Cardiac muscle cell (in vitro differentiated cells and primary cell): ENCODE results near the gene FOXK1. TPM values are rescaled to one million over a fixed set of nuclear protein-coding genes. Genes with fewer than 3 reads are reported as not detected.

Experiments
- DNase-seq, 2 donors: peaks; one replicate each; pipeline versions ENCODE4 v3.0.0 to v3.0.0-alpha.2; 2010 to 2017; ENCODE audit warnings: low read depth in 1 of 2, low spot score in 1 of 2
- H3K27ac ChIP-seq: fragments of 200-600 bp; sonication (generic); 2 replicates; pipeline ENCODE4 v1.5.1; 2016
- H3K27me3 ChIP-seq: fragments of 200-600 bp; sonication (generic); 2 replicates; pipeline ENCODE4 v1.6.0; 2016; ENCODE audit warnings: control low read depth
- H3K36me3 ChIP-seq: fragments of 200-600 bp; sonication (generic); 2 replicates; pipeline ENCODE4 v1.5.1; 2016; ENCODE audit warnings: control low read depth
- H3K4me1 ChIP-seq: fragments of 200-600 bp; sonication (generic); 2 replicates; pipeline ENCODE4 v1.8.1; 2017; ENCODE audit warnings: low read depth, mild to moderate bottlenecking, mixed run types
- H3K4me3 ChIP-seq: fragments of 200-600 bp; sonication (generic); 2 replicates; pipeline ENCODE4 v1.5.1; 2016; ENCODE audit warnings: mild to moderate bottlenecking
- H3K9me3 ChIP-seq: fragments of 200-600 bp; sonication (generic); 2 replicates; pipeline ENCODE4 v1.5.1; 2017; ENCODE audit warnings: low read depth, mild to moderate bottlenecking, control low read depth
- polyA plus RNA-seq: library from polyadenylated mRNA; unstranded; fragments of >200 nt; fragmentation: Nextera tagmentation; extraction: Ambion mirVana; gene quantifications from 2 replicates; pipeline ENCODE4 v1.2.1, GENCODE V29; 2016
- total RNA-seq: library from RNA; depleted of rRNA; stranded (reverse); fragments of >200 nt; gene quantifications from 2 replicates; pipeline ENCODE4 v1.2.3, GENCODE V29; 2016
- TF ChIP-seq, protein P1 (sequence below): IDR thresholded peaks from 2 replicates; pipeline ENCODE4 v1.5.1; 2012; ENCODE audit warnings: low read depth, mild to moderate bottlenecking, low read length

Gene FOXK1
- total and polyA plus RNA-seq, 2 experiments from 2014 or later = 8.7 to 55.0 TPM

DNA sequence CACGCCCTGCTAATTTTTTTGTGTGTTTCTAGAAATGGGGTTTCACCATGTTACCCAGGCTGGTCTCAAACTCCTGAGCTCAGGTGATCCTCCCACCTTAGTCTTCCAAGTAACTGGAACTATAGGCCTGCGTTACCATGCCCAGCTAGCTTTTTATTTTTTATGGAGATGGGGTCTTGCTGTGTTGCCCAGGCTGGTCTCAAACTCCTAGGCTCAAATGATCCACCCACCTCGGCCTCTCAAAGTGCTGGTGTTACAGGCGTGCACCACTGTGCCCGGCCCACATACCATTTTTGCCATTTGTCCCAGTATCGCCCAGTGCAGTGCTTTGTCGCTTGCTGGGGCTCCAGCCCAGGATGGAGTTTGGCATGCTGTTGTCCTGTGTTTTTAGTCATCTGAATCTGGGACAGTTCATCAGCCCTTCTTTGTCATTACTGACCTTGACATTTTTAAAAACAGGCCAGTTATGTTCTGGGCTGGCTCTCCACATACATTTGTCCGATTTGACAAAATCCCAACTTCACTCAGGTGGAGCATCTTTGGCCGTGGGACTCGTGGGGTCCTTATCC, 16.7 kb downstream of the FOXK1 start:
- H3K36me3 ChIP-seq = no peaks in the 10 kb centered on the region
- H3K4me1 ChIP-seq = no peaks in the 10 kb centered on the region
- DNase-seq = no peak
- H3K27me3 ChIP-seq = no peaks in the 10 kb centered on the region
- no peak overlapping the region for H3K27ac ChIP-seq
- H3K9me3 ChIP-seq = no peaks in the 10 kb centered on the region
- TF ChIP-seq, protein P1, sequence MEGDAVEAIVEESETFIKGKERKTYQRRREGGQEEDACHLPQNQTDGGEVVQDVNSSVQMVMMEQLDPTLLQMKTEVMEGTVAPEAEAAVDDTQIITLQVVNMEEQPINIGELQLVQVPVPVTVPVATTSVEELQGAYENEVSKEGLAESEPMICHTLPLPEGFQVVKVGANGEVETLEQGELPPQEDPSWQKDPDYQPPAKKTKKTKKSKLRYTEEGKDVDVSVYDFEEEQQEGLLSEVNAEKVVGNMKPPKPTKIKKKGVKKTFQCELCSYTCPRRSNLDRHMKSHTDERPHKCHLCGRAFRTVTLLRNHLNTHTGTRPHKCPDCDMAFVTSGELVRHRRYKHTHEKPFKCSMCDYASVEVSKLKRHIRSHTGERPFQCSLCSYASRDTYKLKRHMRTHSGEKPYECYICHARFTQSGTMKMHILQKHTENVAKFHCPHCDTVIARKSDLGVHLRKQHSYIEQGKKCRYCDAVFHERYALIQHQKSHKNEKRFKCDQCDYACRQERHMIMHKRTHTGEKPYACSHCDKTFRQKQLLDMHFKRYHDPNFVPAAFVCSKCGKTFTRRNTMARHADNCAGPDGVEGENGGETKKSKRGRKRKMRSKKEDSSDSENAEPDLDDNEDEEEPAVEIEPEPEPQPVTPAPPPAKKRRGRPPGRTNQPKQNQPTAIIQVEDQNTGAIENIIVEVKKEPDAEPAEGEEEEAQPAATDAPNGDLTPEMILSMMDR = no peak
- H3K4me3 ChIP-seq = no peak overlapping the region

DNA sequence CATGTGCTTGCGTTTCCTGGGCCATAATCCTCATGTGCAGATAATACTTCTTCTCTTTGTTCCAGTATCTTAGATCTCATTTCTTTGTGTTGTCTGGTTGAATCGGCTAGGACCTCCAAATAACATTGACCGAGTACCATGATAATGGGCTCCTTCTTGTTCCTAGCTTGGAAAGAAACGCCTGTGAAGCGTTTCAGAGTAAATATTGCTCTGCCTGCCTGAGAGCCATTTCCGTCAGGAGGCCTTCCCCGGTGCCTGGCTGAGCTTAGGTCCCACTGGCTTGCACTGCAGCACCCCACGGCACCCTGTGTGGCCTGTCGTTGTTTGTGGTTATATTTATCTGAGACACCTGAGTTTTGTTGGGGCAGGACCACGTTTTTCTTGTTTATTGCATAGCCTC, 17.7 kb downstream of the FOXK1 start:
- Histone ChIP-seq H3K4me3 (no peak overlapping the region), H3K4me1 (no peaks in the 10 kb centered on the region), H3K27me3 (no peaks in the 10 kb centered on the region), H3K9me3 (no peaks in the 10 kb centered on the region), H3K27ac (no peak overlapping the region), H3K36me3 (no peaks in the 10 kb centered on the region)
- no peak for DNase-seq
- TF ChIP-seq, protein P1 = no peak

DNA sequence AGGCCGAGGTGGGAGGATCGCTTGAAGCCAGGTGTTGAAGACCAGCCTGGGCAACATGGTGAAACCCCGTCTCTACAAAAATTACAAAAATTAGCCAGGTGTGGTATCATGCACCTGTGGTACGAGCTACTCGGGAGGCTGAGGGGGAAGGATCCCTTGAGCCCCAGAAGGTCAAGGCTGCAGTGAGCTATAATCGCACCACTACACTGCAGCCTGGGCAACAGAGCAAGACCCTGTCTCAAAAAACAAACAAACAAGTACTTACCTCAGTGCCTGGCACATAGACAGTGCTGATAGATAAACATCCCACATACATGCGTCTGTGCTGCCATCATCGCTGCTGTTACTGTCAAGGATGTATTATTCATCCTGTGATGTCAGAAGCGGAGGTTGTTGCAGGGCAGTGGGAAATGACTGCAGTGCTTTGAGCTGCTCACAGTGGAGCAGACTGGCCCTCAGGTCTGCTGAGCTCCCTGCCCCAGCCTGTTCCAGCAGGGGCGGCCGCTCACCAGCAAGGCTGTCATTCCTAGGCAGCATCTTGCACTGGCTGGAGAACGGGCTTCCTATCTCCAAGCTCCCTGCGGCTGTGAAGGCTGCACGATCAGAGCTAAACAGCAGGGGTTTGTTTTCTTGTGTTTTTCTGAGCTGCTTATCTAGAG, 18.6 kb downstream of the FOXK1 start:
- Histone ChIP-seq H3K36me3 (no peaks in the 10 kb centered on the region), H3K9me3 (no peaks in the 10 kb centered on the region), H3K27ac (no peak overlapping the region), H3K4me1 (peaks cover under 1% of the 10 kb centered on the region), H3K27me3 (no peaks in the 10 kb centered on the region), H3K4me3 (no peak overlapping the region)
- DNase-seq = peak in 1 of 2 donors; percentile 96
- TF ChIP-seq, protein P1 = peak; percentile 24

DNA sequence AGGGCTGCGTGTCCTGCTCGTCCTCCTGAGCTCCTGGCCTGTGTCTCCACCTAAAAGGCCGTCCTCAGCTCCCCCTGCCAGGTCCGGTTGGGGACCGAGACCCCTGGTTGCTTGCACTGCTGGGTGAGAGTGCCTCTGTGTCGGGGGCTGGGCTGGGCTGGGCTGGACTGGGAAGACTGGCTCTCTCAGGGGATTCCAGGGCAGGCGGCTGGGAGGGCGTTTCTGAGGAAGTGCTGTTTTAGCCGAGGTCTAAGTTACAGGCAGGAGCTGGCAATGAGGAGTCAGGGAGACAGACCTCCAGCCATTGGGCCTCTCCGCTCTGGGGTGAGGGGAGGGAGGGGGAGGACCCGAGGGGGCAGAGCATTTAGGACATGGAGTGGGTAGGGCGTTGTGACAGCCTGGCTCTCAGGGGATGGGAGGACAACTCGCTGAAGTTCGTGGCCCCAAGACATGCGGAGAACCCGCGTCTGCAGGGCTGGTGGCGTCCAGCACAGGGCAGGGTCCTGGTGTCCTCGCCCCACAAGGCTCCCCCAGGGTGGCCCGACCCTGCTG, 20.9 kb downstream of the FOXK1 start:
- TF ChIP-seq, protein P1 = no peak
- no peaks in the 10 kb centered on the region for H3K36me3 ChIP-seq
- H3K4me3 ChIP-seq = no peak overlapping the region
- H3K9me3 ChIP-seq = no peaks in the 10 kb centered on the region
- peaks cover 19% of the 10 kb centered on the region for H3K4me1 ChIP-seq
- H3K27ac ChIP-seq = no peak overlapping the region
- H3K27me3 ChIP-seq = no peaks in the 10 kb centered on the region
- DNase-seq = peak in 1 of 2 donors; percentile 35

DNA sequence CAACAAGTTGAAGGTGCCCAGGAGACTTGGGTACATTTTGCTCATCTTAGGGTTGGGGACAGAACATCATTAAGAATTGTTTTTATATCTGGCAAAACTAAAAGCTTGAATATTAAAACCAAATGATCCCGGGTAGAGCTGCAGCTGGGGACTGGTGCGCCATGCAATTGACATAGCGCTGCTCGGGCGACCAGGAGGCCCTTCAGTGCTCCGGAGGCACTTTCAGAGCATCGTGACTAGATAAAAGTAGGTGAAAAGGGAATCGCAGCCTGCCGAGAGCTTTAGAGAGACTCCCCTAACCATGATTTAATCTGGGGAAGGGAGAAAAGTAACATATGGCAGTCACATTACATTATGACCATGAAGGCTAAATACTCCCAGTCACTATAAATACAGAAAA, 21.4 kb downstream of the FOXK1 start:
- Histone ChIP-seq H3K4me3 (no peak overlapping the region), H3K4me1 (peaks cover 24% of the 10 kb centered on the region), H3K36me3 (no peaks in the 10 kb centered on the region), H3K9me3 (no peaks in the 10 kb centered on the region), H3K27ac (no peak overlapping the region), H3K27me3 (no peaks in the 10 kb centered on the region)
- no peak for DNase-seq
- TF ChIP-seq, protein P1 = no peak
